Tibial artery (tissue), 4 donors: ENCODE results near the gene CAMTA1.

Experiments
- DNase-seq, 2 donors: peaks; one replicate each; pipeline ENCODE4 v3.0.0-alpha.2; 2019
- H3K27ac ChIP-seq, 2 donors: fragments of 200-600 bp; sonication (generic) in 1 of 2; 1 replicate in 1 of 2; 2 replicates in 1 of 2; pipeline ENCODE4 v1.5.1; 2018 to 2019; ENCODE audit warnings: mild to moderate bottlenecking in 1 of 2
- H3K27me3 ChIP-seq, 2 donors: fragments of 200-600 bp; sonication (generic) in 1 of 2; one replicate each; pipeline versions ENCODE4 v1.5.1 to v1.6.0; 2016 to 2019
- H3K36me3 ChIP-seq, 3 donors: fragments of 200-600 bp; sonication (generic) in 2 of 3; one replicate each; pipeline ENCODE4 v1.5.1; 2016 to 2019; ENCODE audit warnings: mild to moderate bottlenecking in 2 of 3
- H3K4me1 ChIP-seq, 4 donors: fragments of 200-600 bp; sonication (generic) in 2 of 4; 1 replicate in 3 of 4; 2 replicates in 1 of 4; pipeline ENCODE4 v1.5.1; 2016 to 2019
- H3K4me3 ChIP-seq, 2 donors: fragments of 200-600 bp; sonication (generic) in 1 of 2; 1 replicate in 1 of 2; 2 replicates in 1 of 2; pipeline ENCODE4 v1.5.1; 2018 to 2019; ENCODE audit warnings: mild to moderate bottlenecking in 2 of 2
- H3K9me3 ChIP-seq, 3 donors: fragments of 200-600 bp; sonication (generic) in 1 of 3; one replicate each; pipeline ENCODE4 v1.5.1; 2016 to 2019
- intact Hi-C: fragments of 100-400 bp; cut with DNase I; formaldehyde crosslinking; loops from one replicate; pipeline ENCODE4 v1.15.0; 2023; ENCODE audit warnings: low total_unique reads
- TF ChIP-seq, protein P1 (sequence below), 2 experiments: fragments of 200-600 bp in 1 of 2; fragments of 450-650 bp in 1 of 2; IDR thresholded peaks; one replicate each; pipeline ENCODE4 v1.5.1; 2017 to 2019; ENCODE audit warnings: antibody characterized with exemption in 2 of 2, mild to moderate bottlenecking in 1 of 2, moderate library complexity in 1 of 2

CAMTA1 gene

DNA sequence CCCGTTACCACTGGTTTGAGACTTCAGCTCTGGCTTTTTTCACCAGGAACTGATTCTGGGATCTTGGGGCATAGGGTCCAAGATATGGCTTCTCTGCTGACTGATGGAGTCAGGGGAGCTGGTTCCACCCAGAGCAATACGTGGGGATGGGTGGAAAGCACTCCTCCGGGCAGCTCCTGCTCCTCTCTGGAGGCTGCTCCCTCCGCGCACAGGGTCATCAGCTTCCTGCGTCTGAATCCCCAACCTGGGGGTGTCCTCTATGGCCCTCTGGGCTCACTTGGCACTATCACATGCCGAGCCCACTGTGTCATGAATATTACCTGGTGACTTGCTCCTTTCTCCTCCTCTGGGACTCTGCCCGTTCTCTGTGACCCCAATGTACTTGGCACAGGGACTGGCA, 580.5 kb downstream of the CAMTA1 start:
- H3K9me3 ChIP-seq, result no peaks in the 10 kb centered on the region

DNA sequence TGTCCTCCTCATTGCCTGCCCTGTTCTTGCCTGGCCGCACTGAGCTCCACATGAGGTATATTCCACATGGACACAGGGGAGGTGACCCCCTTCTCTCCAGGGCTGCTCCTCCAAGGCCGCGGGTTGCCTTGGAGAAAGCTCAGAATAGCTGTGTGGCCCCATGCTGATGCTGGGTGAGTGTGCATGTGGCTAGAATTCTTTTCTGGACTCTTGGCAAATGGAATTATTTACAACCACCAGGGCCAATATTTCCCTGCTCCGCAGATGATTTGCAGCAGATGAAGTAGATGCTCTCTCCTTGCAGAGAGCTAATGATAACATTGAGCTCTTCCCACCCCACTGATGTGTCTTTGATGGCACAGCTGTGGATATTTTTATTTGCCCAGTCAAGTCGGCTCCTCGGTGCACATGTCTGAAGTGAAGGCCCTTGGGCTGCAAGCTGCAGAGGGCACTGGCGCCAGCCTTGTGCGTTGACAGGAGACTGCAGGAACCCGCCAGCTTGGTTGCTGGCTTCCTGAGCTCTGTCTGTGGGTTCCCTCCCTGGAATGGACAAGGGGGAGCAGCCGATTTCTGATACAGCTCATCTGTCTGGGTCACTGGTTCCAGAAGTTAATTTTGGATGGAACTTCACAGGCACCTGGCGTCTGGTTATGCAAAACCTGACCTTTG, 581.2 kb downstream of the CAMTA1 start:
- DNase-seq, result no peak
- Histone ChIP-seq H3K27me3 (no peaks in the 10 kb centered on the region), H3K9me3 (no peaks in the 10 kb centered on the region), H3K4me3 (no peak overlapping the region), H3K27ac (no peak overlapping the region), H3K4me1 (no peaks in the 10 kb centered on the region), H3K36me3 (no peaks in the 10 kb centered on the region)
- TF ChIP-seq, protein P1, sequence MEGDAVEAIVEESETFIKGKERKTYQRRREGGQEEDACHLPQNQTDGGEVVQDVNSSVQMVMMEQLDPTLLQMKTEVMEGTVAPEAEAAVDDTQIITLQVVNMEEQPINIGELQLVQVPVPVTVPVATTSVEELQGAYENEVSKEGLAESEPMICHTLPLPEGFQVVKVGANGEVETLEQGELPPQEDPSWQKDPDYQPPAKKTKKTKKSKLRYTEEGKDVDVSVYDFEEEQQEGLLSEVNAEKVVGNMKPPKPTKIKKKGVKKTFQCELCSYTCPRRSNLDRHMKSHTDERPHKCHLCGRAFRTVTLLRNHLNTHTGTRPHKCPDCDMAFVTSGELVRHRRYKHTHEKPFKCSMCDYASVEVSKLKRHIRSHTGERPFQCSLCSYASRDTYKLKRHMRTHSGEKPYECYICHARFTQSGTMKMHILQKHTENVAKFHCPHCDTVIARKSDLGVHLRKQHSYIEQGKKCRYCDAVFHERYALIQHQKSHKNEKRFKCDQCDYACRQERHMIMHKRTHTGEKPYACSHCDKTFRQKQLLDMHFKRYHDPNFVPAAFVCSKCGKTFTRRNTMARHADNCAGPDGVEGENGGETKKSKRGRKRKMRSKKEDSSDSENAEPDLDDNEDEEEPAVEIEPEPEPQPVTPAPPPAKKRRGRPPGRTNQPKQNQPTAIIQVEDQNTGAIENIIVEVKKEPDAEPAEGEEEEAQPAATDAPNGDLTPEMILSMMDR (IDR thresholded peaks at IDR 0.05), result no peak
- intact Hi-C loops, result no loop called here

More for the DNA sequence above, 580.5 kb downstream of the CAMTA1 start:
- Histone ChIP-seq H3K36me3 (no peaks in the 10 kb centered on the region), H3K27me3 (no peaks in the 10 kb centered on the region), H3K4me1 (no peaks in the 10 kb centered on the region), H3K4me3 (no peak overlapping the region), H3K27ac (no peak overlapping the region)
- intact Hi-C loops, result no loop called here
- DNase-seq, result no peak
- TF ChIP-seq, protein P1 (IDR thresholded peaks at IDR 0.05), result no peak

DNA sequence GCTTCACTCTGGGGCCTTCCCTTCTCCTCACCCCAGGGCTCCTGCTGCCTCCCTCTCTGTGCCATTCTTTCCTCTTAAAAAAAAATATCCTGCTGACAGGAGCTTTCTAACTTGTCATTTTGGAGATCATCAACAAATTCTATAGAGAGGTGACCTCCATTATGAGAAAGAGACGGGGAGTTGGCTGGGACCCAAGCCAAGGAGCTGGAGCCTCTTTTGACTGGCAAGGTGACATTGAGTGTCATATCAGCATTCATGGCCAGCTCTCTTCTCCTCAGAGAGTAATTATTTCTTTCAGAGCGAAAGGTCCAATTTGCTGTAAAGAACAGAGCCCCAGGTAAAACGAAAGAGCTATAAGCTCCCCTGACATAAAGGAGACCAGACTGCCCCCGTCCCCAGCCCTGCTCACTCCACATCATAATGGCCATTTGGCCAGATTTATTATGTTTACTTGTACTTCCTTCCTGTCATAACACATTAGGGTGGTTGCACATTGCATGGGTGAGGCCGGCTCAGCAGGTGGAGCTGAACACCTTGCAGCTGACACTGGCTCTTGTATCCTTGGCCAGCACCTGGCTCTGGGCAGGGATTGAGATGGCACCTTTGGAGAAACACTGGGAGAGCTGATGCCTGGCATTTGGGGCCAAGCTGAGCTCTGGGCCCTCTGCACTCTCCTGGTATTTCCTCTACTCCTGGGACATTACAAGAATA, 581.9 kb downstream of the CAMTA1 start:
- no peaks in the 10 kb centered on the region for H3K27me3 ChIP-seq
- TF ChIP-seq, protein P1 (IDR thresholded peaks at IDR 0.05), result no peak
- intact Hi-C loops, result no loop called here
- H3K36me3 ChIP-seq, result no peaks in the 10 kb centered on the region
- H3K9me3 ChIP-seq, result no peaks in the 10 kb centered on the region
- DNase-seq, result no peak
- H3K4me1 ChIP-seq, result no peaks in the 10 kb centered on the region
- H3K27ac ChIP-seq, result no peak overlapping the region
- no peak overlapping the region for H3K4me3 ChIP-seq

DNA sequence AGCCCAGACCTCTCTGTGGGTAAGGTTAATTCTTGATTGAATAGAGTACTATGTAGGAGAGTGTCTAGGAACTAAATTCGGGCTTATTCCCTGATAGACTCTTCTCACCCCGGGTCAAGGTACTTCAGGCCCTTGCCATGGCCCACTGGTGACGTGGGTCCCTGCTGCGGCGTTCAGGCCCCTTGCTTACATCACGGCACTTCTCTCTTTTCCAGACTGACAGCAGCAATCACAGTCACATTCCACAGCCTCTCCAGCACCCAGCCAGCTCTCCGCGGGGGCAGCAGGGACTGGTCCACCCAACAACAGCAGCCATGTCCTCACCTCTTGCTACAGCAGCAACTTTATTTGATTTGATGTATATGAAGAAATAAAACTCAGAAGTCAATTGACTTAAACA, 584.6 kb downstream of the CAMTA1 start:
- TF ChIP-seq, protein P1 (IDR thresholded peaks at IDR 0.05), result no peak
- no peak for DNase-seq
- no peaks in the 10 kb centered on the region for H3K9me3 ChIP-seq
- H3K4me1 ChIP-seq, result no peaks in the 10 kb centered on the region
- H3K27ac ChIP-seq, result no peak overlapping the region
- intact Hi-C loops, result no loop called here
- no peaks in the 10 kb centered on the region for H3K27me3 ChIP-seq
- H3K36me3 ChIP-seq, result no peaks in the 10 kb centered on the region
- H3K4me3 ChIP-seq, result no peak overlapping the region

DNA sequence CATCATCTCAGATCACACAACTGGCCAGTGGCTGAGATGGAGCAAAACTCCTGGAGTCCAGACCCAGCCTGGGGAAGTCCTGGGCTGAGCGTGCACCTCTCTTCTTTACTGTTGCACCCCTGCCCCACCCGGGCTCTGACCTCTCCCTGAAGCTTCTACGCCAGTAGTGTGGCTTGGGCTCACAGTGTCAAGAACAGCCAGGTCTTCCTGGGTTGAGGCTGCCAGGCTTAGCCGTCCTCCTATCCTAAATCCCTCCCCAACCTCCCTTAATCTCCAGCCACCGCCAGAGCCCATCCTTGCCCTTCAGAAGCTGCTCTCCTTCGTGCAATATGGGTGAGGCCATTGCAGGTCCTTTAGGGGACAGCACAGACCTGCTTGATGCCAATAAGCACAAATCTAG, 586.7 kb downstream of the CAMTA1 start:
- no peak for DNase-seq

More for the DNA sequence above, 586.7 kb downstream of the CAMTA1 start:
- Histone ChIP-seq H3K27ac (no peak overlapping the region), H3K36me3 (no peaks in the 10 kb centered on the region), H3K4me3 (no peak overlapping the region), H3K27me3 (no peaks in the 10 kb centered on the region), H3K4me1 (peaks cover 0 to 5% (median 0%) of the 10 kb centered on the region in 4 donors), H3K9me3 (no peaks in the 10 kb centered on the region)
- intact Hi-C loops, result no loop called here
- TF ChIP-seq, protein P1 (IDR thresholded peaks at IDR 0.05), result no peak
